HFFc6 (cell line): ENCODE results near the gene RBM45. TPM values are rescaled to one million over a fixed set of nuclear protein-coding genes. Genes with fewer than 3 reads are reported as not detected.

Experiments
- DNase-seq: peaks from one replicate; pipeline ENCODE4 v3.0.0-alpha.2; 2018
- H3K27ac Mint-ChIP-seq: 2 replicates; pipeline ENCODE4 v1.8.0; 2020; ENCODE audit warnings: mild to moderate bottlenecking, mixed read lengths
- H3K27me3 Mint-ChIP-seq: 2 replicates; pipeline ENCODE4 v1.8.0; 2021; ENCODE audit warnings: mild to moderate bottlenecking, moderate library complexity, mixed read lengths; ENCODE audit not compliant: insufficient read depth
- H3K36me3 Mint-ChIP-seq: 2 replicates; pipeline ENCODE4 v1.8.0; 2021; ENCODE audit warnings: low read depth, mixed read lengths
- H3K4me1 Mint-ChIP-seq: 2 replicates; pipeline ENCODE4 v1.8.0; 2020; ENCODE audit warnings: low read depth, mixed read lengths
- H3K4me3 Mint-ChIP-seq: 2 replicates; pipeline ENCODE4 v1.8.0; 2020; ENCODE audit warnings: mild to moderate bottlenecking, moderate library complexity, mixed read lengths
- H3K9me3 Mint-ChIP-seq: 2 replicates; pipeline ENCODE4 v1.8.0; 2020; ENCODE audit warnings: mild to moderate bottlenecking, mixed read lengths
- CTCF ChIP-seq: fragments of 200-600 bp; sonication (generic); IDR thresholded peaks from 2 replicates; pipeline ENCODE4 v1.5.0; 2021; ENCODE audit warnings: antibody characterized with exemption, mild to moderate bottlenecking
- total RNA-seq, 6 experiments: library from RNA; stranded (reverse); fragmentation: NEBNext Ultra II Directional; extraction: Animal tissue kit (Norgen Biotek cat#: 25700); gene quantifications; 2 replicates in 1 of 6; 3 replicates in 5 of 6; pipeline ENCODE4 v1.2.3, GENCODE V29; 2021

The RBM45 gene
- total RNA-seq, 6 experiments from 2014 or later: 13.8 to 16.6 (median 14.9) TPM

- Mint-ChIP-seq H3K27me3 (no peaks in the 10 kb centered on the region), H3K4me3 (no peak overlapping the region), H3K9me3 (no peaks in the 10 kb centered on the region), H3K4me1 (no peaks in the 10 kb centered on the region), H3K36me3 (no peaks in the 10 kb centered on the region), H3K27ac (no peak overlapping the region)
- no peak for DNase-seq
- no peak for TF ChIP-seq CTCF
Measured at GRCh38 chr2:178119179-178119922, 7.1 kb downstream of the RBM45 start.

GRCh38 chr2:178123163-178123562, 10.9 kb downstream of the RBM45 start:
- H3K36me3 Mint-ChIP-seq: peaks cover 10% of the 10 kb centered on the region; the same call in 1 of the 2 replicates
- no peak overlapping the region for H3K27ac Mint-ChIP-seq
- no peak for TF ChIP-seq CTCF
- DNase-seq: no peak
- H3K4me1 Mint-ChIP-seq: no peaks in the 10 kb centered on the region
- no peaks in the 10 kb centered on the region for H3K9me3 Mint-ChIP-seq
- H3K4me3 Mint-ChIP-seq: no peak overlapping the region
- no peaks in the 10 kb centered on the region for H3K27me3 Mint-ChIP-seq

- no peak for TF ChIP-seq CTCF
- Mint-ChIP-seq H3K27me3 (no peaks in the 10 kb centered on the region), H3K9me3 (no peaks in the 10 kb centered on the region), H3K27ac (no peak overlapping the region), H3K4me3 (no peak overlapping the region), H3K36me3 (peaks cover 10% of the 10 kb centered on the region; the same call in 1 of the 2 replicates), H3K4me1 (peaks cover 11% of the 10 kb centered on the region; the same call in 1 of the 2 replicates)
- no peak for DNase-seq
Measured at GRCh38 chr2:178125125-178125524, 12.9 kb downstream of the RBM45 start.

- Mint-ChIP-seq H3K4me1 (peaks cover 11% of the 10 kb centered on the region; the same call in 1 of the 2 replicates), H3K27ac (no peak overlapping the region), H3K27me3 (no peaks in the 10 kb centered on the region), H3K9me3 (no peaks in the 10 kb centered on the region), H3K4me3 (no peak overlapping the region), H3K36me3 (peaks cover 10% of the 10 kb centered on the region; the same call in 1 of the 2 replicates)
- TF ChIP-seq CTCF: no peak
- no peak for DNase-seq
Measured at GRCh38 chr2:178125862-178126261, 13.6 kb downstream of the RBM45 start.

- Mint-ChIP-seq H3K9me3 (no peaks in the 10 kb centered on the region), H3K27ac (peak overlapping the region; percentile 29; the same call in 1 of the 2 replicates), H3K4me1 (peaks cover 11% of the 10 kb centered on the region; the same call in 1 of the 2 replicates), H3K36me3 (peaks cover 10% of the 10 kb centered on the region; the same call in 1 of the 2 replicates), H3K4me3 (no peak overlapping the region), H3K27me3 (no peaks in the 10 kb centered on the region)
- TF ChIP-seq CTCF: no peak
- no peak for DNase-seq
Measured at GRCh38 chr2:178128836-178129630, 16.8 kb downstream of the RBM45 start.
